Measurements from ENCODE around the gene IFFO2.

Gene IFFO2

DNA sequence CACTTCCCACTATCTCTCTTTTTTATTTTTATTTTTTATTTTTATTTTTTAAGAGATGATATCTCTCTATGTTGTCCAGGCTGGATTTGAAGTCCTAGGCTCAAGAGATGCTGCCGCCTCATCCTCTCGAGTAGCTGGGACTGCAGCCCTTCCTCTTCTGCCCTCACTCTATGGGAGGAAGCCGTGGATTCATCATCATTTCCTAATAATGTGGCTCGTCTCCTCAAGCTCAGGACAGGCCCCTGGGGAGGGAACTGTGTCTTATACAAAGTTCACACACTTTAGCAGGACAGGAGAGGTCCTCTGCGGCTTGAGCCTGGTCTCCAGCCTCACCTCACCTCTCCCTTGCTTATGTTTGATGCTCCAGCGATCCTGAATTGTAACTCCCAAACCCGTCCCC is 16.5 kb upstream of the IFFO2 start:
- no peak for DNase-seq (ENCODE audit: low read depth in 2 of 3, low spot score in 1 of 3)

- no peak for DNase-seq (ENCODE audit: low read depth in 2 of 3, low spot score in 1 of 3)
Measured at GRCh38 chr1:18972531-18972930, 16.1 kb upstream of the IFFO2 start.

DNA sequence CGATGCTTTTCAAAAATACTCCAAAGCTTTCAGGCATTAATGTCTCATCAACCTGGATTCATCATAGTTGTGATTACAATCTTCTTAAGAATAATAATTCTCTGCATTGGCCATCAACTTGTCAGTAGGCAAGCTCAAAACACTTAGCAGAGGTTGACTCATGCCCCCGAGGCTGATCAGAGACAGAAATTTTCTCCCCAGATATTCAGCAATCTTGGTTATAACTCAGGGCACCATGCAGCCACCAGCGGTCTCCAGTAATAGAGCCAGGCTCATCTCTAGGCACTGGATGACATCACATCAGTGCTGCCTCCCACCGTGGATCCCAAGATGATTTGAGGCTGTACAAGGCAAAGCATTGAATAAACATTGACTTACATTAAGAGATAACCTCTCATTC is 14.3 kb upstream of the IFFO2 start:
- DNase-seq (ENCODE audit: low read depth in 2 of 3, low spot score in 1 of 3): no peak

DNA sequence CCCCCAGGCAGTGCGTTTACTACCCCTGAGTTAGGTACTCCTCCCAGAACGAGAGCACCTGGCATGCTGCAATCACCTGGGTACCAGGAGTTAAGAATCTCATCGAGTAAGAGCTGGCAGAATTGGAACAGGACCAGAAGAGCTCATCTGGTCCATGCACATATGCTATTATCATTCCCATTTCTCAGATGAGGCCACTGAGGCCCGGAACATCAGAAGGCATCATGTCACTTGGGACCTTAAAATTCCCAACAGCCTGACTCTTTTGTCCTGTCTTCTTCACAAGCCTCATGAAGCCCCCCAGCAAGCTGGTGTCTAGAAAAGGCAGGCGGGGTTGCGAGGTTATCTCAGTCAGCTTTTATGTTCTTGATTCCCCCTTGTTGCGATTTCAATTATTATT is 13.9 kb upstream of the IFFO2 start:
- DNase-seq (ENCODE audit: low read depth in 2 of 3, low spot score in 1 of 3): no peak

DNA sequence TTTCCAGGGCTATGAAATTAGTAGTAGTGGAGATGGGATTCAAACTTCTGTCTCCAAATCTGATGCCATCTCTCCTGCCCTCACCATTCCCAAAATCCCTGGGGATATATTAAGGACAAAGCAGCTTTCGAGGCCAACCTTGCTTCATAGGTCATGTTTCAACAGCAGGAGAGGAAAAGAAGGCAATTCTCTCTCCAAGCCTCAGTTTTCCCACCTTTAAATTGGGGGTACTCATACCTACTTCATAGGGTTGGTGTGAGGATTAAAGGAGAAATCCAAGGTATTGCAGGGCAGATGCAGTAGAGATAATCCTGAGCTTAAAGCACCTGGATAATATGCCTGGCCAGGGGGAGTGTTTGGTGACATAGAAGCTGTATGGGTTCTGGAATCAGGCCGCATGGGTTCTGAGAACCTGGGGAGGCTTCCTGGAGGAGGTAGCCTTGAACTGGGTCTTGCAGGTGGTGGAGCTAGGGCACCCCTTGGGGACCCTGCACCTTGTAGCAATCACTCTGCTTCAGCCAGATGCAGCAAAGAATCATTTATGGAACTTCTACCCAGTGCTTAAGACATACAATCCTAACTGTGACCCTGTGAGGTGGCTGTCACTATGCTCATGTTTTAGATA is 10.7 kb upstream of the IFFO2 start:
- no peak for DNase-seq (ENCODE audit: low read depth in 2 of 3, low spot score in 1 of 3)

GRCh38 chr1:18965206-18966173 is 9.0 kb upstream of the IFFO2 start:
- DNase-seq (ENCODE audit: low read depth in 2 of 3, low spot score in 1 of 3): peak in 1 of 3 donors; percentile 31

GRCh38 chr1:18963968-18964367 is 7.5 kb upstream of the IFFO2 start:
- no peak for DNase-seq (ENCODE audit: low read depth in 2 of 3, low spot score in 1 of 3)

GRCh38 chr1:18962855-18963737 is 6.6 kb upstream of the IFFO2 start:
- no peak for DNase-seq (ENCODE audit: low read depth in 2 of 3, low spot score in 1 of 3)

GRCh38 chr1:18962121-18962721 is 5.7 kb upstream of the IFFO2 start:
- DNase-seq (ENCODE audit: low read depth in 2 of 3, low spot score in 1 of 3): no peak

DNA sequence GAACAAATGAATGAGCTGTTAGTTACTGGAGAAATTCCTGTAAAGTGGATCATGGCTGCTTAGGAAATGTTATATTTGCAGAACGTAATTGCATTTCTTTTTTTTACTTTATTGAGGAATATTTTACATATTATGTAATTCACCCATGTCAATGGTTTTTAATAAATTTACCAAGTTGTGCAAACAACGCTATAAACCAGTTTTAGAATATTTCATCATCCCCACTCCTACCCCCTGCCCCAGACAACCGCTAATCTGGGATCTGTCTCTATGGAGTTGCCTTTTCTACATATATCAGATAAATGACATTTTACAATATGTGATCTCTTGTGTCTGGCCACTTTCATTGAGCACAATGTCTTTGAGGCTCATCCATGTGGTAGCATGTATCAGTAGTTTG is 4.3 kb upstream of the IFFO2 start:
- no peak for DNase-seq (ENCODE audit: low read depth in 2 of 3, low spot score in 1 of 3)

- no peak for DNase-seq (ENCODE audit: low read depth in 2 of 3, low spot score in 1 of 3)
Measured at GRCh38 chr1:18960409-18960808, 3.9 kb upstream of the IFFO2 start.

GRCh38 chr1:18959591-18959990 is 3.1 kb upstream of the IFFO2 start:
- no peak for DNase-seq (ENCODE audit: low read depth in 2 of 3, low spot score in 1 of 3)

GRCh38 chr1:18957532-18958300 is 1.2 kb upstream of the IFFO2 start:
- DNase-seq (ENCODE audit: low read depth in 2 of 3, low spot score in 1 of 3): no peak

DNA sequence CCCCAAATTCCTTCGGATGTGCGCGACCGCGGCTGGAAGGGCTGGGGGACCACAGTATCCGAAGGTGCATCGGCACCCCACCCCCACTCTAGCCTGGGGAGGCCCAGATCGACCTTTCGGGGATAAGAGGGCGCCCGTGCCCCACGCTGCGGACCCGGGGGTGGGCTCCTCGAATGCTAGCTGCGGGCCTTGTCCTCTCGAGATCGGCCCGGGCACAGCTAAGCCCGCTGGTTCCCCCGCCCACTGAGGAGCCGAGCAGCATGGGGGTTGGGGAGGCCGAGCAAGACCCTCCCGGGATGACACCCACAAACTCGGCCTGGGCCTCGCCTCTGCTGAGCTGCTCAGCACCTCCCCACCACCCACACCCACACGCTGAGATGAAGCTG is 653 bp upstream of the IFFO2 start:
- DNase-seq (ENCODE audit: low read depth in 2 of 3, low spot score in 1 of 3): no peak

DNA sequence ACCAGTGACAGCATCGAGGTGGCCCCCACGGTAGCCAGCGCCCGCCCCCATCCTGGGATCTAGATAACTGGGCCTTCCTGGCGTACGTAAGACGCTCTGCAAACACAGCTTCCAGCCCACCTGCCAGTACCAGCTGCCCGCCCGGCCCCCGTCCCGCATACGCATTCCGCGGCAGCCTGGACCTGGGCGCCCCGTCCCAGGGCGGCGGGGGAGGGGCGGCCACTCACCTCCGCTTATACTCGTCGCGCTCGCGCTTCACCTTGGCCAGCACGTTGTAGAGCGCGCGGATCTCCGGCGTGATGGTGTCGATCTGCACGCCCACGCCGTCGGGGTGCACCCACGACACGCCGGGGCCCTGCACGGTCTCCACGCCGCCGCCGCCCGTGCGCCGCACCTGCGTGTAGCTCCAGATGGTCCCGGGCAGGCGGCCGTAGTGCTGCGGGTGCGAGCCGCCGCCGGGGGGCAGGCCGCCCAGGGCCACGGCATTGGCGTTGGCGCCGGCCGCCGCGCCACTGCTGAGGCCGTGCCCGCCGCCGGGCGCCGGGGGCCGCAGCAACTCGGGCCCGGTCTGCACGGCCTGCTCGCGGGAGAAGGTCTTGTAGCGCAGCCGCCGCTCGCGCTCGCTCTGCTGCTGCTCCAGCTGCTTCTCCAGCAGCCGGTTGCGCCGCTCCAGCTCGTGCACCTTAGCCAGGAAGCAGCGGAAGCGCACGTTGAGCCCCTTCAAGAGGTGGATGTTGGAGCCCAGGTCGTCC is 859 bp downstream of the IFFO2 start:
- DNase-seq (ENCODE audit: low read depth in 2 of 3, low spot score in 1 of 3): peak in 2 of 3 donors; percentile 39 to 49

DNA sequence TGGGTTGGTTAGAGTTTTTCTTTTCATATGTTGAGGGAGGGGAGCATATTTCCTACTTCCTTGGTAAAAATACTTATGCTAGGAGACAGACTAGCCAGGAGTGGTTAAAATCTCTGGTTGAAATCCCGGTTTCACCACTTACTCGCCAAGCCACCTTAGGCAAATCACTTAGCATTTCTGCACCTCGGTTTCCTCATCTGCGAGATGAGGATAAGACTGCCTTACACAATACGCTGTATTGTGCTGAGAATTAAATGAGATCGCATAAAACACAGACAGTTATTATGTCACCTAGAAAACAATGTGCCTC is 1.4 kb downstream of the IFFO2 start:
- DNase-seq (ENCODE audit: low read depth in 2 of 3, low spot score in 1 of 3): no peak

GRCh38 chr1:18954270-18955071 is 2.0 kb downstream of the IFFO2 start:
- DNase-seq (ENCODE audit: low read depth in 2 of 3, low spot score in 1 of 3): no peak

- no peak for DNase-seq (ENCODE audit: low read depth in 2 of 3, low spot score in 1 of 3)
Measured at GRCh38 chr1:18953731-18954231, 2.7 kb downstream of the IFFO2 start.
